Ovary (tissue), 10 donors: ENCODE results near the gene C1orf50. TPM values are rescaled to one million over a fixed set of nuclear protein-coding genes. Genes with fewer than 3 reads are reported as not detected.
A peak's percentile ranks its signal among the peaks of the same experiment; 100 is the strongest.
"Not testable (repeated sequence)": the region's sequence is repeated elsewhere in the genome, so short reads cannot be mapped to it uniquely, and the experiment has no call there.

Source experiments
- DNase-seq, 5 donors: peaks; one replicate each; pipeline ENCODE4 v3.0.0-alpha.2; 2019 to 2020
- H3K27ac ChIP-seq, 2 donors: fragments of 200-600 bp; one replicate each; pipeline versions ENCODE4 v1.5.1 to v1.8.0; 2019 to 2022
- H3K27me3 ChIP-seq: fragments of 200-600 bp; one replicate; pipeline ENCODE4 v1.8.0; 2022
- H3K36me3 ChIP-seq: fragments of 200-600 bp; sonication (generic); one replicate; pipeline ENCODE4 v1.5.1; 2019
- H3K4me1 ChIP-seq: one replicate; pipeline ENCODE4 v1.8.1; 2013; ENCODE audit warnings: mild to moderate bottlenecking, moderate library complexity; ENCODE audit not compliant: insufficient read depth
- H3K4me3 ChIP-seq: fragments of 200-600 bp; sonication (generic); one replicate; pipeline ENCODE4 v1.5.1; 2017
- H3K9me3 ChIP-seq, 2 donors: fragments of 200-600 bp in 1 of 2; sonication (generic) in 1 of 2; one replicate each; pipeline versions ENCODE4 v1.5.1 to v1.8.1; 2013 to 2019; ENCODE audit warnings: mild to moderate bottlenecking in 1 of 2, moderate library complexity in 1 of 2
- EP300 ChIP-seq: sonication (generic); formaldehyde crosslinking; IDR thresholded peaks from one replicate; pipeline ENCODE4 v1.6.1; 2017; ENCODE audit warnings: antibody characterized with exemption
- POLR2A ChIP-seq: fragments of 450-650 bp; IDR thresholded peaks from one replicate; pipeline ENCODE4 v1.6.1; 2017; ENCODE audit warnings: antibody characterized with exemption, mild to moderate bottlenecking, moderate library complexity
- WGBS, 3 donors: extraction: QIAGEN DNeasy Blood & Tissue Kit in 1 of 3; methylation state at CpG; one replicate each; pipeline versions ENCODE4 v1.1.5 to v1.1.7; 2013 to 2017; 5-methylcytosine and 5-hydroxymethylcytosine counted together
- intact Hi-C, 4 donors: fragments of 100-400 bp; cut with DNase I; formaldehyde crosslinking; loops; one replicate each; pipeline versions ENCODE4 v1.11.0 to v1.15.1; 2022 to 2023
- long read RNA-seq, 3 donors: library from polyadenylated mRNA in 2 of 3; unstranded in 2 of 3; transcript quantifications; one replicate each; pipeline ENCODE4 v2.0.0 and lab custom pipeline, GENCODE V29; 2021 to 2026
- polyA plus RNA-seq, 2 donors: library from polyadenylated mRNA; stranded (reverse); fragments of 200-250 nt in 1 of 2; fragments of 350-450 nt in 1 of 2; fragmentation: Illumina TruSeq in 1 of 2; extraction: RNeasy Lipid Tissue Mini Kit (QIAGEN cat#74804) in 1 of 2; gene quantifications; one replicate each; pipeline ENCODE4 v1.2.3, GENCODE V29; 2013 to 2014
- total RNA-seq, 7 donors: library from RNA; depleted of rRNA in 2 of 7; stranded (reverse); fragments of >200 nt in 2 of 7; fragmentation: NEBNext Ultra II Directional in 3 of 7; extraction: Animal tissue kit (Norgen Biotek cat#: 25700) in 3 of 7; gene quantifications; one replicate each; pipeline versions ENCODE4 v1.1.0 to v1.2.4, GENCODE V29; 2016 to 2023
- TF ChIP-seq, protein P1 (sequence below), 3 donors: fragments of 450-650 bp in 2 of 3; fragments of 200-600 bp in 1 of 3; IDR thresholded peaks; one replicate each; pipeline versions ENCODE4 v1.5.1 to v1.8.0; 2016 to 2022; ENCODE audit warnings: antibody characterized with exemption in 3 of 3, mild to moderate bottlenecking in 1 of 3
- donor health status: DM: no; HTN: no; CAD: no; lungs with moderate emphysema.
- donor health status: DM: no; HTN: no; CAD: no.
- donor health status: Bipolar disorder and iron deficiency.
- donor health status: DM: yes; HTN: yes; CAD: no.
- donor health status: DM: no; HTN: no; CAD: no.
- donor health status: DM: yes; HTN: yes; CAD: no.

The C1orf50 gene
- total RNA-seq (10 to 100 TPM in 1 of 7 donors, 1 to 10 TPM in 6; 1.3 to 10.1 (median 5.8) TPM), polyA plus RNA-seq (10 to 100 TPM in 1 of 2 donors, 1 to 10 TPM in 1; 3.7 to 13.6 TPM)
- long read RNA-seq, donor 1, full-length matches to known transcripts, result 2 of 17 reads
- long read RNA-seq, donor 1, partial matches to known transcripts, result 4 of 17 reads
- long read RNA-seq, donor 1, other reads (novel, unspliced or antisense), result 11 of 17 reads
- long read RNA-seq, donor 2, full-length matches to known transcripts, result 10 of 10 reads
- long read RNA-seq, donor 2, partial matches to known transcripts, result 0 of 10 reads
- long read RNA-seq, donor 2, other reads (novel, unspliced or antisense), result 0 of 10 reads
- long read RNA-seq, donor 3, full-length matches to known transcripts, result 3 of 14 reads
- long read RNA-seq, donor 3, partial matches to known transcripts, result 3 of 14 reads
- long read RNA-seq, donor 3, other reads (novel, unspliced or antisense), result 8 of 14 reads

DNA sequence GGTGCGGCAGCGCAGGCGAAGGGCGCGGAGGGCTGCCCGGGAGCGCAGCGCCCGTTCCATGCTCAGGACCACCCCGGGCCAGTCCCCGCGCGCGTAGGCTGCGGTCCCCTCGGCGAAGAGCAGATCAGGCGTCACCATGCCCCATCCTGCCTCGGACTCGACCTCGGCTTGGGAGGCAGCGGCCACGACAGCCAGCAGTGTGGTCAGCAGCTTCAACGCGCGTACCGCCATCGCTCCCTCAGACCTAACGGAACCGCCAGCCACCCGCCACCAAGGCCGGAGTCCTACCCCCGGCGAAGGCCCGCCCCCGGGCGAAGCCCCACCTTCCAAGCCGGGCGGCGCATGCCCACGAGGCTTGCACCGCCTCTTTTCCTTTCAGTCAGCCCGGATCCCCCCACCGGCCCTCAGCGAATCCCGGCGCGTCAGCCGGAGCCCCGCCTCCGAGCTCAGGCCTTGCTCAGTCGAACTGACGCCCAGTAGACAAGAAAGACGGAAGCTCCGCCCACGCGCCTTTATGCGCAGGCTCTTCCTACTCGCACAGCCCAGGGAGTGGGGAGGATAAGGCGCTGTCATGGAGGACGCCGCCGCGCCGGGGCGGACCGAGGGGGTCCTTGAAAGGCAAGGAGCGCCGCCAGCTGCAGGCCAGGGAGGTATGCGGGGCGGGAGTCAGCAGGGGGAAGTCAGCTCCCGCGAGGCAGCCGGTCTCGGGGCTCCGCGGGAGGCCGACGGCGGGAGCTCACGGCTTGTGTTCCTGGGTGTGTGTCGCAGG is at the start of gene C1orf50, which contains the start of gene P3H1:
Gene C1orf50 (plus strand): TSS at position 509 of the 769 bp plus-strand sequence. CDS start 63 bp downstream, at position 572.
Gene P3H1 (minus strand): TSS at position 288 of the 769 bp plus-strand sequence. CDS start 57 bp downstream, at position 231.
- TF ChIP-seq EP300 (peak; percentile 13), POLR2A (peak; percentile 88)
- TF ChIP-seq, protein P1, sequence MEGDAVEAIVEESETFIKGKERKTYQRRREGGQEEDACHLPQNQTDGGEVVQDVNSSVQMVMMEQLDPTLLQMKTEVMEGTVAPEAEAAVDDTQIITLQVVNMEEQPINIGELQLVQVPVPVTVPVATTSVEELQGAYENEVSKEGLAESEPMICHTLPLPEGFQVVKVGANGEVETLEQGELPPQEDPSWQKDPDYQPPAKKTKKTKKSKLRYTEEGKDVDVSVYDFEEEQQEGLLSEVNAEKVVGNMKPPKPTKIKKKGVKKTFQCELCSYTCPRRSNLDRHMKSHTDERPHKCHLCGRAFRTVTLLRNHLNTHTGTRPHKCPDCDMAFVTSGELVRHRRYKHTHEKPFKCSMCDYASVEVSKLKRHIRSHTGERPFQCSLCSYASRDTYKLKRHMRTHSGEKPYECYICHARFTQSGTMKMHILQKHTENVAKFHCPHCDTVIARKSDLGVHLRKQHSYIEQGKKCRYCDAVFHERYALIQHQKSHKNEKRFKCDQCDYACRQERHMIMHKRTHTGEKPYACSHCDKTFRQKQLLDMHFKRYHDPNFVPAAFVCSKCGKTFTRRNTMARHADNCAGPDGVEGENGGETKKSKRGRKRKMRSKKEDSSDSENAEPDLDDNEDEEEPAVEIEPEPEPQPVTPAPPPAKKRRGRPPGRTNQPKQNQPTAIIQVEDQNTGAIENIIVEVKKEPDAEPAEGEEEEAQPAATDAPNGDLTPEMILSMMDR (IDR thresholded peaks at IDR 0.05), result no peak
- 0 to 1% (median 0%) methylated on average over 36 to 82 of the region's 82 CpGs for WGBS, 3 donors
- intact Hi-C loops, result loop anchor here in 3 of 4 donors (10.0 kb wide), 3 partner anchors 48 to 158 kb away; partner anchors contain the start of genes YBX1 (in 2 of the 3), ERMAP (in 1 of the 3) and SVBP (in 1 of the 3)
- DNase-seq, result peak; percentile 99 to 100 (median 100)
- Histone ChIP-seq H3K4me3 (peak within 1 kb of the TSS; percentile 81), H3K27me3 (no peaks in the 10 kb centered on the region), H3K9me3 (no peaks in the 10 kb centered on the region), H3K36me3 (no peaks in the 10 kb centered on the region), H3K27ac (peak within 1 kb of the TSS; percentile 72 to 80), H3K4me1 (peaks cover 11% of the 10 kb centered on the region)

DNA sequence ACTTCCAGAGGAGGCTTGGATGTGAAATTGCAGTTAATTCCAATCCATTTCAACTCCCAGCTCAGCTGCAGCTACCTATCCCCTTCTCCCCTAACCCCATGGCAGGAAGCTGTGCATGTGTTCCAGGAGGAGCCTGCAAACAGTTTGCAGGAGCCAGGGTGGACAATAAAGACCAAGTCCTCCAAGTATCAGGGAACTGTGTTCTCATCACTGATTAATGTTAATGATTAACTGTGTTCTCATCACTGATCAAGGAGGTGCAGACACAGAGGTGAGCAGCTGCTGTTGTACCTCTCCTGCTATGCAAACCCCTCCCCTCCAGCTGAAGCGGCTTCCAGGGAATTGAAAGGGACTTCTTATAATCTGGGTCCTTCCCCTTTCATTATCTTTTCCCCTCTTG is 46.2 kb upstream of the C1orf50 start:
- DNase-seq, result no peak
- no peaks in the 10 kb centered on the region for H3K36me3 ChIP-seq
- no peaks in the 10 kb centered on the region for H3K27me3 ChIP-seq
- no peaks in the 10 kb centered on the region for H3K9me3 ChIP-seq
- no peak overlapping the region for H3K4me3 ChIP-seq
- TF ChIP-seq, protein P1 (IDR thresholded peaks at IDR 0.05), result no peak
- 94 to 97% (median 96%) methylated on average over 1 of the region's 1 CpG for WGBS, 3 donors
- intact Hi-C loops, result no loop called here
- H3K27ac ChIP-seq, result no peak overlapping the region
- no peaks in the 10 kb centered on the region for H3K4me1 ChIP-seq

- TF ChIP-seq POLR2A (no peak), EP300 (no peak)
- TF ChIP-seq, protein P1 (IDR thresholded peaks at IDR 0.05), result no peak
- no peaks in the 10 kb centered on the region for H3K4me1 ChIP-seq
- 95 to 97% (median 97%) methylated on average over 3 of the region's 3 CpGs for WGBS, 3 donors
- no peaks in the 10 kb centered on the region for H3K27me3 ChIP-seq
- H3K27ac ChIP-seq, result no peak overlapping the region
- H3K4me3 ChIP-seq, result no peak overlapping the region
- intact Hi-C loops, result no loop called here
- H3K36me3 ChIP-seq, result no peaks in the 10 kb centered on the region
- no peak for DNase-seq
- no peaks in the 10 kb centered on the region for H3K9me3 ChIP-seq
Observed at GRCh38 chr1:42721926-42722325, 45.1 kb upstream of the C1orf50 start.

GRCh38 chr1:42722403-42722802 is 44.6 kb upstream of the C1orf50 start:
- H3K27me3 ChIP-seq, H3K4me3 ChIP-seq, DNase-seq, H3K36me3 ChIP-seq, intact Hi-C loops, H3K9me3 ChIP-seq, H3K27ac ChIP-seq, H3K4me1 ChIP-seq: not testable (repeated sequence)
- 90 to 97% (median 96%) methylated on average over 2 of the region's 2 CpGs for WGBS, 3 donors
